Pons (tissue), 1 donor: Measurements from ENCODE around the gene OVCH2.
A peak's percentile ranks its signal among the peaks of the same experiment; 100 is the strongest.
"Not testable (repeated sequence)": the region's sequence is repeated elsewhere in the genome, so short reads cannot be mapped to it uniquely, and the experiment has no call there.

Experiments
- DNase-seq: peaks from one replicate; pipeline ENCODE4 v3.0.0-alpha.2; 2016; ENCODE audit warnings: low spot score

The OVCH2 gene

DNA sequence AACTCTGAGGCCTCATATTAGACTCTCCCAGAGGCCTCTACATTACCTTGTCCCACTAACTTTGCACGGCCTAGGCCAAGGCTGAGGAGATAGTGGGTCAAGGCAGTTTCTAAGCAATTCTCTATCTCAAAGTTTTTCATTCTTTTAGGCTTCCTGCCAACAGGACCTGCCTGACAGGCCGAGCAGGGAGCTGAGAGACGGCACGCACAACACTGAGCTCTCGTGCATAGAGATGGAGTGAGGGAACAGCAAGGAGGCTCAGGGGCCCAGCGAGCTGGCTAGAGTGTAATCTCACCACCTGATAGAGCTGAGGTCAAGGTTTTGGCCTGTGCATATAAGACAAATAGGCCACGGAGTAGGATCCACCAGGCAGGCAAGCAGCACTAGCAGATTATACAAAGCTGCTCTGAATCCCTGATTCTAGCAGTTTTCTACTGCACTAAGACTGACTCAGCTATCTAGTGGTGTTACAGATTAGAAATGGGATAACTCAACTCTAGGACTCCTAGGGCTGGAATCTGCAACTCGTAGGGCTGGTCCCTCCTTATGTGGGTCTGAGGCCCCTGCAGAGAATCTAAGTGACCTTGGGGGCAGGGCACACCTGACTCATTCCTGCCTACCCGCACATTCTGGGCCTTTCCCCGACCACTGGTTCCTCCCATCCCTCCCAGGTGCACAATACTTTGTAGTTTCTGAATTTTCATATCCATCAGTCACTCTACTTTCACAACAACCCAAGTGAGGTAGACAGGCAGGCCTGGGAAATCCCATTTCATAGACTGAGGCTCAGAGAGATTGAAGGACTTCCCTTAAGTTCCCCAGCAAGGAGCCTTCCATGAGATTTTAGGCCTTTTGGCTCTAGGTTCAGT, 34.7 kb downstream of the OVCH2 start:
- DNase-seq: no peak

- DNase-seq: no peak
Observed at GRCh38 chr11:7670641-7671040, 35.6 kb downstream of the OVCH2 start.

- DNase-seq: peak; percentile 96
Observed at GRCh38 chr11:7668911-7669310, 37.4 kb downstream of the OVCH2 start.

DNA sequence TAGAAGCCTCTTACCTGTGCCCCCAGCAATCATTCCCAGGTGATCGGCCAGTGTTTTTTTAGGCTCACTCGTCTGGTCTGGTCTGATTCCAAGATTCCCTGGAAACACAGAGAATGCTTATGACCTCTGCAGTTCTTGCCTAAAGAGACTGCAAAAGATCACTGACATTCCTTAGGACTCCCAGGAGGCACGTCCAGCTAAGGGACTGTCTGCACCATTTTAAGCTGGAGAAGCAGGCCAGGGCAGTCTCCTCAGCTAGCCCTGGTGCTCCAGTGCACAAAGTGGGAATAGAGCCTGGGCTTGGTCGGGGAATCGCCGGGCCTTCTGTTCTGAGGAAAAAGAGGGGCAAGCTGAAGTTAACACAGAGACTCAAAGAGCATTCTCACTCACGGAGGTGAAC, 37.8 kb downstream of the OVCH2 start:
- DNase-seq: no peak

- DNase-seq: no peak
Observed at GRCh38 chr11:7667460-7667859, 38.8 kb downstream of the OVCH2 start.

DNA sequence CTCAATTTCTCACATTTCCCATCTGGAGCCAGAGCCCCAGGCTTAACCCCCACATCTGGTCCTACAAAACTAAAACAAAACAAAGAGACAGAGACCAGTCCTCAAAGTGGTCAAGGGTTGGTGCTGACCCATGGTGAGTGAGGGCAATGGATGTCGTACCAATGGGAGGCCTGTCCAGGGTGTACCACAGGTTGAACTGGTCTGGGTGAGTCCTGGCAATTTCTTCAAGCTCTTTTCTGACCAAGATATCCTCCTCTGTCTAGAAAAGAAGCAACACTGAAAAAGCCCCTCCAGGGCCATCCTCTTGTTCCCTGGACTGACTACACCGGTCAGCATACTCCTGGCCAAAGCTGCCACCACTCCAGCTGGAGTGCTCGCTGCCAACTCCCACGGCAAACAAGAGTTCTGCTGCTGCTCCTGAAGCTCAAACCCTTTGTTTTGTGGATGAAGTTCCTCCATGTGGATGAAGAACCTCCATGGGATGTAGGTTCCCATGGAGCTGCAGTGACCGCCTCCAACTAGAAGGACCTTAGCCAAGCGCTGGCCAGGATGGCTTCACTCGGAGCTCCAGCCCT, 39.9 kb downstream of the OVCH2 start:
- no peak for DNase-seq

DNA sequence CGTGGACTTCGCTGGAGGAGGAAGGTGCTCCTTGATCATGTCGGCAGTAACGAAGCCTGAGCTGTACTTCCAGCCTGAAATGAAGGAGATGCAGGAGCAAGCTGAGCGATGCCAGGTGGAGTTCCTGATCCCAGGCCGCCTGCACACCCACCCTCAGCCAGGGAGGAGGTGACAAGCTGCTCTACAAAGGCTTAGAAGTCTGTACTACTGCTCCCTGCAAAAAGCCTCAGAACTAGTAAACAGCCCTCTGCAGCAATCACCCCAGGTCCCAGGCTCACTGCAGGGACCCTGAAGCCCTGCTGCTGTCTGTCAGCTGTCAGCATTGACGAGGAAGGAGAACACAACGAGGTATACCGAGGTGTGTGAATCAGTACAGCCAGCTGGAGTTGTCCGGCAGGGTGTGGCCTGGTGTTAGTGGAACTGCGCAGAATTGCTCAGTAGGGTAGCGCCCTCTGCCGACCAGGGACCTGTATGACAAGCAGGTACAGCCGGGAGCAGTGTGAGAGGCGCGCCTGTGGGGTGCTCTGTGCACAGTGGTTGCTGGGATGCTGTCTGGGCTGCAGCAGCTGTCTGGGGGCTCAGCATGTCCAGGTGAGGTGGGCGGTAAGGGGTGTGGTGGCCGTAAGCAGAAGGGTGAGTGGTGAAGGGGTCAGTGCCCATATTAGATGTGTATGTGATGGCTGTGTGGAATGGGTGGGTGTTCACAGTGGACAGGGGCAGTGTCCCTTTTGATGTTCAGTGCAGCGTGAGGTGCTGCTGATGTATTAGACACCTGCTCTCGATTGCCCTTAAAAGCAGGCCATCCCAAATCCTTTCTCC, 40.6 kb downstream of the OVCH2 start:
- no peak for DNase-seq

GRCh38 chr11:7664867-7665266, 41.4 kb downstream of the OVCH2 start:
- no peak for DNase-seq

GRCh38 chr11:7663531-7663930, 42.7 kb downstream of the OVCH2 start:
- DNase-seq: not testable (repeated sequence)

DNA sequence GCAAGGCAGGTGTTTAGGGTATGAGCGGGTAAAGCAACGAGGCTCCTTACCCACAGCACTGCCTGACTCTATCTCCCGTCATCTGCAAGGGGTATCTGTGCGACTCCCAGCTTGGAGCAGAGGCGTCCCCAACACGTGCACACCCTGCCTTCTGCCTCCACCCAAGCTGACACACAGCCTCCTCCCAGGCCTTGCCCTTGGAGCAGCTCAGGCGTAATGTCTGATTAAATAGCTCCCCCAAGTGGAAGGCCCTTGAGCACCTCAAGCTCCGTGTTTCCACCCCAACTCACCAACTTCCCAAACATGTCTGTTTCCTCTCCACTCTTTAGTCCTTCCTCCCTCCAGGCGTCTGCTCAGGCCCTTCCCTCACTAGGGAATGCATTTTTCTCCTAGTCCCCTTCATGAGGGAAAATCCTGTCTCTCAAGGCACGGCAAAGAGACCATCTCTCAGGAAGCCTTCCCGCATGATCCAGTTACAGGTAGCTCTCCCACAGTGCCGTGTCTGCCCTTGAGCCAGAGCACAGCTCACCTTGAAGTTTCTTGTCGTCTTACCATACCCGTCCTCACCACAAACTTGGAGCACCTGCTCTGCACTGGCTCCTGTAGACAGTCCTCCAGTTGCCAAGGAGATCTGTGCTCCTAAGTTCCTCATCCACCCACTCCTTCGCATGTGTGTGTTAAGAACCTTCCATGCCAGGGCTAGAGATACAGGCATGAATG, 48.8 kb downstream of the OVCH2 start:
- peak; percentile 94 for DNase-seq

- no peak for DNase-seq
Observed at GRCh38 chr11:7656704-7657103, 49.6 kb downstream of the OVCH2 start.

DNA sequence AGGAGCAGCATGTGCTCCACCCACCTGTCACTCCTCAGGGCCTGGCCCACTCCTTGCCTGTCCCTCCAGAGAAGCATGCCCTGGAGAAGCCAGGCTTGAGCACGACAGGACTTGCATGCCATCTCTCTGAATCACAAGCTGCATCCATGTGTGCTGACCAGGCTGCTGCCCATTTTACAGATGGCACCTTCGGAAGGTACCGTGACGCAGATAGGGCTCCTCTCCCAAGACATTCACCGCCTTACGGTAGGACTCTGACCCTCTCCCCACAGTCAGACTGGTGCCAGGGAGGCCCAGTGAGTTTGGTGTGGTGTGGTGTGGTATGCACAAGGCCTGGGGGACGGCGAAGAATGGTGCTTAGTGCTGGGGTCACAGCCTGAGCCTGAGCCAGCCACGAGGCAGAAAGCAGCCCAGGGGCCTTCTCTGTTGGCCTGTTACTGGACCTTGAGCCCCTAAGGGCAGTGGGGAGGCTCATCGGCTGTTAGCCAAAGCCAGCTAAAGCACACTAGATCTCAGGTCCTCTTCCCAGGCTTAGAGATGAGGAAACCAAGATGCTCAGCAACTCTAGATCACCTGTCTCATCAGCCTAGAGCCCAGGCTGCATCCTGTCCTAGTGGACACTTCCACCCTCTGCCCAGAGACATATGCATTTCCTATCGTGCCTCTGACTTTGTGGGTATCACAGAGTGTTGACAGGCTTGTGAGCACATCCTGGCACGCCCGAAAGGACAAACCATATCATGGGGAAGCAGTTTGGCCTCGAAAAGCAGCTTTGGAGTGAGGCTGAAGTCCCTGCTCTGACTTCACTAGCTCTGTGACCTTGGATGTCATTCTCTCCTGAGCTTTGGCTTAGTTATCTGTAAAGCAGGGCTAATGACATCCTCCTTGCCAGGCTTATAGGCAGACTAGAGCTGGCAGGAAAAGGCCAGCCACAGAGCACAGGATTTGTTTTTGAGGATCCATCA, 50.7 kb downstream of the OVCH2 start:
- no peak for DNase-seq

DNA sequence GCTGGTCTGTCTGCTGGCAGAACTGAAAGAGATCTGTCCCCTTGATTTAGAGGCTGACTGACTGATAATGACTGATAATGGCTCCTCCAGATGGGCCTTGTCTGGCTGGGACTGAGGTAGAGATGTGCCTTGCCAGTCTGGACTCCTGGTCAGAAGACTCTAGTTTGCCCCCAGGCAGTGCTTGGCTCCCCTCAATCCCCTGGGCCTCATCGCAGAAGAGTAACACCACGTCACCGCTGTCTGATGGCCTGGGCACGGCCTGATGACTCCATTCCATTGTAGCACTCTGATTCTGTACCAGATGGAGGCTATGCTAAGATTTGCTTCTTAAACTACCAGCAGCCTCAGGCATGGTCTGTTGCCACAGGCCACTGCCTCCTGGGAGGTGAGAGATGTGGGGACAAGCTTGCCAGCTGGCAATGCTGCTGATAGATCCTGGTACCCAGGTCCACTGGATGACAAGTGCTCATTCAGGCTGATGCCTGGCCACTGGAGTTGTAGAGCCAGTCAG, 52.0 kb downstream of the OVCH2 start:
- peak; percentile 73 for DNase-seq

GRCh38 chr11:7651700-7652099, 54.6 kb downstream of the OVCH2 start:
- DNase-seq: peak; percentile 87

- DNase-seq: peak; percentile 80
Observed at GRCh38 chr11:7651140-7651551, 55.1 kb downstream of the OVCH2 start.

- no peak for DNase-seq
Observed at GRCh38 chr11:7648264-7648663, 58.0 kb downstream of the OVCH2 start.

- no peak for DNase-seq
Observed at GRCh38 chr11:7646866-7647265, 59.4 kb downstream of the OVCH2 start.

DNA sequence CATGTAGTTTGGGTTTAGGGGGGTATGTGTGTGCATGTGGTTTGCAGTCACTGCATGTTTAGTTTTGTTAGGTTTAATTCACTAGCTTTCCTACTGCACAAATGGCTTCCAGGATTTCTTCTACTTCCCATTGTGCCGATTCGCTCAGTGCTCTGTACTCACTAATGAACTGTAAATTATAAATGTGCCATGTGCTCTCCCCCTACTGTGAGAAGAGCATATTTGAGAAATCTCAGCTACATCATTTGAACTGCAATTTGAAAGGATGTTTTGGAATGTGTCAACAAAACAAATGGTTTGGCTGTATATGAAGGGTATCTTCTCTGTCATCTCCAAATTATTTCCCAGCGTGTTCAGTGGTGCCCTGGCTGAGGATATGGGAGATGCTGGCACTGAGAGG, 61.1 kb downstream of the OVCH2 start:
- DNase-seq: no peak

- peak; percentile 62 for DNase-seq
Observed at GRCh38 chr11:7643314-7643713, 63.0 kb downstream of the OVCH2 start.

GRCh38 chr11:7642747-7643146, 63.5 kb downstream of the OVCH2 start:
- no peak for DNase-seq

DNA sequence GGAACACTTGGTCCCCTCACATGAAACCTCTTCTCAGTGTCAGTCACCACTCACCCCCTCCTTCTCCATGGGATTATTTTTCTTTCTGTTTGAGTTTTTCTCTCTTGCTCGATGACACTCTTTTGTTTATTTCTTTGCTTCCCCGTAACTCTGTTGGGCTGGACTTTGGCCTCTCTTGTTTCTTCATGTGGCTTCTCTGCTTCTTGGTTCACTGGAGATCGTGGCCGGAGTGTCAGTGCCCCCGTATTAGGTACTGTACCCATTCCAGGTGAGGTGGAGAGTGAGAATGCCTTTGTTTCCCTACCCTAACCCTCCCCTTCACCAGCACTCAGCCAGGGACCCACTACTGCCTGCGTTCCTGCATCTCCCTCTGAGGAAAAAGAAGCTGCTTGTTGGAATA, 65.5 kb downstream of the OVCH2 start:
- DNase-seq: no peak
